K562 (cell line): ENCODE data around the gene HDAC9.

Experiments
- CEBPB ChIP-seq: fragments of 450-650 bp; IDR thresholded peaks from 2 replicates; pipeline ENCODE4 v1.6.1; 2016; ENCODE audit warnings: missing genetic modification characterization, missing compliant biosample characterization
- MAZ ChIP-seq, 2 experiments: fragments of 450-650 bp in 1 of 2; sonication (generic) in 1 of 2; formaldehyde crosslinking; IDR thresholded peaks in 1 of 2; conservative IDR thresholded peaks in 1 of 2; 2 replicates each; pipeline versions ENCODE4 v1.4.0 to v1.5.0; 2020; ENCODE audit warnings: mild to moderate bottlenecking in 1 of 2, missing genetic modification reagents in 1 of 2
- NR0B1 ChIP-seq: fragments of 450-650 bp; IDR thresholded peaks from one replicate; pipeline ENCODE4 v1.6.1; 2018; ENCODE audit warnings: mild to moderate bottlenecking, moderate library complexity; ENCODE audit not compliant: partially characterized antibody
- NRF1 ChIP-seq, 2 experiments: fragments of 450-650 bp; IDR thresholded peaks in 1 of 2; conservative IDR thresholded peaks in 1 of 2; 2 replicates each; pipeline ENCODE4 v1.6.1; 2014; ENCODE audit warnings: mild to moderate bottlenecking in 2 of 2
- POLR2G ChIP-seq: fragments of 200-400 bp; formaldehyde crosslinking; IDR thresholded peaks from 2 replicates; pipeline ENCODE4 v1.6.1; 2017; ENCODE audit warnings: low read depth, mild to moderate bottlenecking, antibody characterized with exemption, low read length, moderate library complexity
- WHSC1 ChIP-seq: IDR thresholded peaks from one replicate; pipeline ENCODE4 v1.6.1; 2012; ENCODE audit warnings: low read length, control low read depth, inconsistent platforms
- TF ChIP-seq, protein P1 (sequence below): fragments of 250-450 bp; sonication (Bioruptor Pico); IDR thresholded peaks from 2 replicates; pipeline ENCODE4 v1.8.0; 2022; ENCODE audit warnings: moderate library complexity, mild to moderate bottlenecking, inconsistent platforms
- TF ChIP-seq, protein P2 (sequence below): fragments of 450-650 bp; IDR thresholded peaks from 2 replicates; pipeline ENCODE4 v1.6.1; 2017; ENCODE audit warnings: antibody characterized with exemption, mild to moderate bottlenecking
- TF ChIP-seq, protein P3 (sequence below), 2 experiments: fragments of 450-650 bp; formaldehyde crosslinking in 1 of 2; IDR thresholded peaks; 2 replicates each; pipeline versions ENCODE4 v1.4.0 to v1.6.1; 2014 to 2020; ENCODE audit warnings: mild to moderate bottlenecking in 2 of 2, borderline replicate concordance in 1 of 2, low read depth in 1 of 2

DNA sequence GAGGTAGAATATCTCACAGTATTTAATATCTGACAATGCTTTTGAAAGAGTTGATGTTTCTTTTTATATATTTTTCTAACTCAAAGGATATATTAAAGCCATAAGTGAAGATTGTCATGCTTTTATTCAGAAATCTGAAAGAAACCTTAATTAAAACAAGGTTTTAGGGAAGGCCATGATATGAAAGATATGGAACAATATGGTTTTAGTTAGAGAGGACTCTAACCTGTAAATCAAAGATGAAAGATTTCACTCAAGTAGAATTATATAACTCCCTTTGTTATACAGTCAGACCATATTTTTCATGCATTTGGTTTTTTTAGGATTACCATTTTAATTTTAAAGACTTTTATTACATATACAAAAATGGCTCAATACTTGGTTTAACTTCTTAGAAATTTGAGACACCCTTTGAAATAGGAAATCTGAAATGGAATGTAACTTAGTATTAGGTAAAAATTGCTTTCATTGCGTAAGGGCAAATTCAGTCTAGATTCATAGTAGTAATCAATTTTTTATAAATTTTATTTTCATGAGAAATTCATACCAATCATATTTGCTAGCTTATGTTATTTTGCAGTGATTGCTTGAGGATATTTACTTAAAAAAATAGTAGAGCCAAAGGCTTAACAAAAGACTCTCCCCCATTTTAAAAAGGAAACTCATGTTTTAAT, 502.1 kb downstream of the HDAC9 start:
- TF ChIP-seq, protein P1, sequence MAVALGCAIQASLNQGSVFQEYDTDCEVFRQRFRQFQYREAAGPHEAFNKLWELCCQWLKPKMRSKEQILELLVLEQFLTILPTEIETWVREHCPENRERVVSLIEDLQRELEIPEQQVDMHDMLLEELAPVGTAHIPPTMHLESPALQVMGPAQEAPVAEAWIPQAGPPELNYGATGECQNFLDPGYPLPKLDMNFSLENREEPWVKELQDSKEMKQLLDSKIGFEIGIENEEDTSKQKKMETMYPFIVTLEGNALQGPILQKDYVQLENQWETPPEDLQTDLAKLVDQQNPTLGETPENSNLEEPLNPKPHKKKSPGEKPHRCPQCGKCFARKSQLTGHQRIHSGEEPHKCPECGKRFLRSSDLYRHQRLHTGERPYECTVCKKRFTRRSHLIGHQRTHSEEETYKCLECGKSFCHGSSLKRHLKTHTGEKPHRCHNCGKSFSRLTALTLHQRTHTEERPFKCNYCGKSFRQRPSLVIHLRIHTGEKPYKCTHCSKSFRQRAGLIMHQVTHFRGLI (CRISPR knock-in tag), result no peak
- no peak for TF ChIP-seq NRF1 (conservative IDR thresholded peaks at IDR 0.05 in 1 of 2, IDR thresholded peaks at IDR 0.05 in 1 of 2)
- TF ChIP-seq POLR2G, result no peak
- no peak for TF ChIP-seq MAZ (CRISPR knock-in tag; conservative IDR thresholded peaks at IDR 0.05 in 1 of 2, IDR thresholded peaks at IDR 0.05 in 1 of 2)
- no peak for TF ChIP-seq NR0B1
- no peak for TF ChIP-seq CEBPB
- TF ChIP-seq, protein P2, sequence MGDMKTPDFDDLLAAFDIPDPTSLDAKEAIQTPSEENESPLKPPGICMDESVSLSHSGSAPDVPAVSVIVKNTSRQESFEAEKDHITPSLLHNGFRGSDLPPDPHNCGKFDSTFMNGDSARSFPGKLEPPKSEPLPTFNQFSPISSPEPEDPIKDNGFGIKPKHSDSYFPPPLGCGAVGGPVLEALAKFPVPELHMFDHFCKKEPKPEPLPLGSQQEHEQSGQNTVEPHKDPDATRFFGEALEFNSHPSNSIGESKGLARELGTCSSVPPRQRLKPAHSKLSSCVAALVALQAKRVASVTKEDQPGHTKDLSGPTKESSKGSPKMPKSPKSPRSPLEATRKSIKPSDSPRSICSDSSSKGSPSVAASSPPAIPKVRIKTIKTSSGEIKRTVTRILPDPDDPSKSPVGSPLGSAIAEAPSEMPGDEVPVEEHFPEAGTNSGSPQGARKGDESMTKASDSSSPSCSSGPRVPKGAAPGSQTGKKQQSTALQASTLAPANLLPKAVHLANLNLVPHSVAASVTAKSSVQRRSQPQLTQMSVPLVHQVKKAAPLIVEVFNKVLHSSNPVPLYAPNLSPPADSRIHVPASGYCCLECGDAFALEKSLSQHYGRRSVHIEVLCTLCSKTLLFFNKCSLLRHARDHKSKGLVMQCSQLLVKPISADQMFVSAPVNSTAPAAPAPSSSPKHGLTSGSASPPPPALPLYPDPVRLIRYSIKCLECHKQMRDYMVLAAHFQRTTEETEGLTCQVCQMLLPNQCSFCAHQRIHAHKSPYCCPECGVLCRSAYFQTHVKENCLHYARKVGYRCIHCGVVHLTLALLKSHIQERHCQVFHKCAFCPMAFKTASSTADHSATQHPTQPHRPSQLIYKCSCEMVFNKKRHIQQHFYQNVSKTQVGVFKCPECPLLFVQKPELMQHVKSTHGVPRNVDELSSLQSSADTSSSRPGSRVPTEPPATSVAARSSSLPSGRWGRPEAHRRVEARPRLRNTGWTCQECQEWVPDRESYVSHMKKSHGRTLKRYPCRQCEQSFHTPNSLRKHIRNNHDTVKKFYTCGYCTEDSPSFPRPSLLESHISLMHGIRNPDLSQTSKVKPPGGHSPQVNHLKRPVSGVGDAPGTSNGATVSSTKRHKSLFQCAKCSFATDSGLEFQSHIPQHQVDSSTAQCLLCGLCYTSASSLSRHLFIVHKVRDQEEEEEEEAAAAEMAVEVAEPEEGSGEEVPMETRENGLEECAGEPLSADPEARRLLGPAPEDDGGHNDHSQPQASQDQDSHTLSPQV, result no peak
- TF ChIP-seq WHSC1, result no peak
- TF ChIP-seq, protein P3, sequence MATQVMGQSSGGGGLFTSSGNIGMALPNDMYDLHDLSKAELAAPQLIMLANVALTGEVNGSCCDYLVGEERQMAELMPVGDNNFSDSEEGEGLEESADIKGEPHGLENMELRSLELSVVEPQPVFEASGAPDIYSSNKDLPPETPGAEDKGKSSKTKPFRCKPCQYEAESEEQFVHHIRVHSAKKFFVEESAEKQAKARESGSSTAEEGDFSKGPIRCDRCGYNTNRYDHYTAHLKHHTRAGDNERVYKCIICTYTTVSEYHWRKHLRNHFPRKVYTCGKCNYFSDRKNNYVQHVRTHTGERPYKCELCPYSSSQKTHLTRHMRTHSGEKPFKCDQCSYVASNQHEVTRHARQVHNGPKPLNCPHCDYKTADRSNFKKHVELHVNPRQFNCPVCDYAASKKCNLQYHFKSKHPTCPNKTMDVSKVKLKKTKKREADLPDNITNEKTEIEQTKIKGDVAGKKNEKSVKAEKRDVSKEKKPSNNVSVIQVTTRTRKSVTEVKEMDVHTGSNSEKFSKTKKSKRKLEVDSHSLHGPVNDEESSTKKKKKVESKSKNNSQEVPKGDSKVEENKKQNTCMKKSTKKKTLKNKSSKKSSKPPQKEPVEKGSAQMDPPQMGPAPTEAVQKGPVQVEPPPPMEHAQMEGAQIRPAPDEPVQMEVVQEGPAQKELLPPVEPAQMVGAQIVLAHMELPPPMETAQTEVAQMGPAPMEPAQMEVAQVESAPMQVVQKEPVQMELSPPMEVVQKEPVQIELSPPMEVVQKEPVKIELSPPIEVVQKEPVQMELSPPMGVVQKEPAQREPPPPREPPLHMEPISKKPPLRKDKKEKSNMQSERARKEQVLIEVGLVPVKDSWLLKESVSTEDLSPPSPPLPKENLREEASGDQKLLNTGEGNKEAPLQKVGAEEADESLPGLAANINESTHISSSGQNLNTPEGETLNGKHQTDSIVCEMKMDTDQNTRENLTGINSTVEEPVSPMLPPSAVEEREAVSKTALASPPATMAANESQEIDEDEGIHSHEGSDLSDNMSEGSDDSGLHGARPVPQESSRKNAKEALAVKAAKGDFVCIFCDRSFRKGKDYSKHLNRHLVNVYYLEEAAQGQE (IDR thresholded peaks at IDR 0.05; ENCODE audit: borderline replicate concordance), result no peak
- TF ChIP-seq, protein P3 (CRISPR knock-in tag; IDR thresholded peaks at IDR 0.05; ENCODE audit: low read depth), result no peak
